ENCODE measurements around the gene SLC66A1. TPM values are rescaled to one million over a fixed set of nuclear protein-coding genes. Genes with fewer than 3 reads are reported as not detected.
"Not testable (repeated sequence)": the region's sequence is repeated elsewhere in the genome, so short reads cannot be mapped to it uniquely, and the experiment has no call there.

Gene SLC66A1
- total RNA-seq, 1 experiment from 2014 or later, result 22.5 TPM

DNA sequence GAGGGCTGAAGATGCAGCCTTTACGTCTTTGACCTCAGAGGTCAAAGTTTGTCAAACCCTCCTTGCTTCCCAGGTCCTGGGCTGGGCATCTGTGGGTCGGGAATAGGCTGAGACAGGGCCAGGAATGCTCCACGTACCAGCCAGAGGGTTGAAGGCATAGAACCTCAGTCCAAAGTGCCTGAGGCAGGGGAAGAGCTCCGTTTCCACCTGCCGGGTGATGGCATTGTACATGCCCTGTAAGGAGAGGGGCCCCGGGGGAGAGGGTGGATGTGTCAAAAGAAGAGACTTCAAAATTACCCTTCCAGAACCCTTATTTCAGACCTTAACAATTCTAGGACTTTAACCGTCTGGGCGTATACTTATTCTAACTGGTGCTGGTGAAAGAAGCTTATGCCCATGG is 27.2 kb upstream of the SLC66A1 start:
- peaks cover 3 to 7% of the 10 kb centered on the region in 2 experiments for H3K4me1 Mint-ChIP-seq

DNA sequence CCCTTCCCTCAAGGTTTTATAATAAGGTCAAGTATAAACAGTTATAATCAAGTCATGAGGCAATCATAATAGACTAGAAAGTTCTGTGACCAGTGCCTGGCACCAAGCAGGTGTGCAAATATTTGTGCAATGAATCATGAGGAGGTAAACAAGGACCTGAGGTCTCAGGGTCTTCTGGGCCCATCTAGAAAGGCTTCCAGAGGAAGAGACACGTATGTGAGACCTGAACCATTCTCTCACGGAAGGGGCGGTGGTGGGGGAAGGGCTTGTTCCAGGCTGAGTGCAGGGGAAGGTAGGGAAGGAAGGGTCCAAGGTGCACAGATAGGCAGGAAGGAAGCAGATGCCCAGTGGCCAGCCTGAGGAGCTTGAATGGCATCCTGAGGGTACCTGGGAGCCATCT is 26.8 kb upstream of the SLC66A1 start:
- not testable (repeated sequence) for H4K91ac ChIP-seq (ENCODE audit: insufficient read length, low read depth, low read length); H3K4me1 Mint-ChIP-seq; H2BK20ac ChIP-seq (ENCODE audit: low read depth, low read length, poor library complexity, severe bottlenecking); H4K8ac ChIP-seq (replicated peaks; ENCODE audit: insufficient read length, low read depth, low read length); H3K9me3 Mint-ChIP-seq; H3K23me2 ChIP-seq (ENCODE audit: insufficient read length, low read depth, low read length, poor library complexity, severe bottlenecking); H3K9ac ChIP-seq (ENCODE audit: extremely low read depth, insufficient read length, low read length); H2BK15ac ChIP-seq (ENCODE audit: low read depth, low read length); H3K4me3 Mint-ChIP-seq; H2AK5ac ChIP-seq (ENCODE audit: insufficient read length, low read length); H3K36me3 Mint-ChIP-seq (ENCODE audit: insufficient read depth in 1 of 3, low read depth in 3 of 3); H3K4me2 ChIP-seq (ENCODE audit: insufficient read depth, insufficient read length, low read length); H2BK5ac ChIP-seq (ENCODE audit: insufficient read length, low read length); H2AFZ ChIP-seq (ENCODE audit: low read length); H3K79me1 ChIP-seq (ENCODE audit: insufficient read depth, low read depth, low read length, poor library complexity, severe bottlenecking); H3T11ph ChIP-seq (ENCODE audit: low read length); H3K27me3 ChIP-seq (ENCODE audit: insufficient read depth, low read length); H3K14ac ChIP-seq (ENCODE audit: insufficient read depth, low read length); H3K56ac ChIP-seq (ENCODE audit: insufficient read length, low read depth, low read length); H3K27ac ChIP-seq (ENCODE audit: insufficient read length, low read depth, low read length); H2BK12ac ChIP-seq (ENCODE audit: insufficient read length, low read depth, low read length); DNase-seq; H3K4me1 ChIP-seq (ENCODE audit: insufficient read depth, low read length); H3K18ac ChIP-seq (ENCODE audit: insufficient read length, low read depth, low read length); H3K27ac Mint-ChIP-seq; H3K4ac ChIP-seq (ENCODE audit: low read depth, low read length); H3K79me2 ChIP-seq (ENCODE audit: insufficient read depth, low read length); H2BK120ac ChIP-seq (ENCODE audit: low read depth, low read length, poor library complexity, severe bottlenecking); H4K5ac ChIP-seq (ENCODE audit: insufficient read length, low read depth, low read length); H4K20me1 ChIP-seq (ENCODE audit: control insufficient read depth, insufficient read depth, insufficient read length); H3K9me3 ChIP-seq (ENCODE audit: control insufficient read depth, low read depth, low read length); H3K23ac ChIP-seq (ENCODE audit: insufficient read length, low read depth, low read length)
- WGBS (ENCODE audit: extremely low coverage, insufficient read length, low lambda C conversion rate), result no CpG with 5 or more reads among the region's 3 CpGs
- H3K27me3 Mint-ChIP-seq (ENCODE audit: low read depth), result peaks cover 33% of the 10 kb centered on the region

More for the DNA sequence above, 27.2 kb upstream of the SLC66A1 start:
- Mint-ChIP-seq H3K27me3 (ENCODE audit: low read depth) (peaks cover 30% of the 10 kb centered on the region), H3K36me3 (ENCODE audit: insufficient read depth in 1 of 3, low read depth in 3 of 3) (peaks cover 0 to 7% (median 4%) of the 10 kb centered on the region in 3 experiments; a peak in 2 of 7 replicates), H3K9me3 (no peaks in the 10 kb centered on the region; a peak in 1 of 5 replicates), H3K4me3 (no peak overlapping the region), H3K27ac (no peak overlapping the region)
- Histone ChIP-seq H2BK20ac (ENCODE audit: low read depth, low read length, poor library complexity, severe bottlenecking) (no peak overlapping the region), H3K23me2 (ENCODE audit: insufficient read length, low read depth, low read length, poor library complexity, severe bottlenecking) (peaks cover 5% of the 10 kb centered on the region), H3K4me2 (ENCODE audit: insufficient read depth, insufficient read length, low read length) (no peak overlapping the region), H2BK120ac (ENCODE audit: low read depth, low read length, poor library complexity, severe bottlenecking) (no peak overlapping the region), H3K27me3 (ENCODE audit: insufficient read depth, low read length) (no peaks in the 10 kb centered on the region; the same call in 1 of the 2 replicates), H2BK15ac (ENCODE audit: low read depth, low read length) (no peak overlapping the region), H3K9me3 (ENCODE audit: control insufficient read depth, low read depth, low read length) (no peaks in the 10 kb centered on the region), H3K18ac (ENCODE audit: insufficient read length, low read depth, low read length) (no peak overlapping the region), H2BK5ac (ENCODE audit: insufficient read length, low read length) (no peak overlapping the region), H3K4me1 (ENCODE audit: insufficient read depth, low read length) (no peaks in the 10 kb centered on the region), H3K23ac (ENCODE audit: insufficient read length, low read depth, low read length) (no peak overlapping the region), H2AFZ (ENCODE audit: low read length) (no peak overlapping the region), H3T11ph (ENCODE audit: low read length) (no peak overlapping the region), H4K8ac (replicated peaks; ENCODE audit: insufficient read length, low read depth, low read length) (no peak overlapping the region), H3K9ac (ENCODE audit: extremely low read depth, insufficient read length, low read length) (no peak overlapping the region), H3K56ac (ENCODE audit: insufficient read length, low read depth, low read length) (no peak overlapping the region), H2BK12ac (ENCODE audit: insufficient read length, low read depth, low read length) (no peak overlapping the region), H4K5ac (ENCODE audit: insufficient read length, low read depth, low read length) (no peak overlapping the region), H3K4ac (ENCODE audit: low read depth, low read length) (no peak overlapping the region), H3K27ac (ENCODE audit: insufficient read length, low read depth, low read length) (no peak overlapping the region), H4K91ac (ENCODE audit: insufficient read length, low read depth, low read length) (no peak overlapping the region), H3K79me1 (ENCODE audit: insufficient read depth, low read depth, low read length, poor library complexity, severe bottlenecking) (no peaks in the 10 kb centered on the region), H3K14ac (ENCODE audit: insufficient read depth, low read length) (no peak overlapping the region), H3K79me2 (ENCODE audit: insufficient read depth, low read length) (no peaks in the 10 kb centered on the region), H2AK5ac (ENCODE audit: insufficient read length, low read length) (no peak overlapping the region), H4K20me1 (ENCODE audit: control insufficient read depth, insufficient read depth, insufficient read length) (no peaks in the 10 kb centered on the region)
- TF ChIP-seq, protein P1, sequence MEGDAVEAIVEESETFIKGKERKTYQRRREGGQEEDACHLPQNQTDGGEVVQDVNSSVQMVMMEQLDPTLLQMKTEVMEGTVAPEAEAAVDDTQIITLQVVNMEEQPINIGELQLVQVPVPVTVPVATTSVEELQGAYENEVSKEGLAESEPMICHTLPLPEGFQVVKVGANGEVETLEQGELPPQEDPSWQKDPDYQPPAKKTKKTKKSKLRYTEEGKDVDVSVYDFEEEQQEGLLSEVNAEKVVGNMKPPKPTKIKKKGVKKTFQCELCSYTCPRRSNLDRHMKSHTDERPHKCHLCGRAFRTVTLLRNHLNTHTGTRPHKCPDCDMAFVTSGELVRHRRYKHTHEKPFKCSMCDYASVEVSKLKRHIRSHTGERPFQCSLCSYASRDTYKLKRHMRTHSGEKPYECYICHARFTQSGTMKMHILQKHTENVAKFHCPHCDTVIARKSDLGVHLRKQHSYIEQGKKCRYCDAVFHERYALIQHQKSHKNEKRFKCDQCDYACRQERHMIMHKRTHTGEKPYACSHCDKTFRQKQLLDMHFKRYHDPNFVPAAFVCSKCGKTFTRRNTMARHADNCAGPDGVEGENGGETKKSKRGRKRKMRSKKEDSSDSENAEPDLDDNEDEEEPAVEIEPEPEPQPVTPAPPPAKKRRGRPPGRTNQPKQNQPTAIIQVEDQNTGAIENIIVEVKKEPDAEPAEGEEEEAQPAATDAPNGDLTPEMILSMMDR (conservative IDR thresholded peaks at IDR 0.05), result no peak
- WGBS (ENCODE audit: extremely low coverage, insufficient read length, low lambda C conversion rate), result no CpG with 5 or more reads among the region's 8 CpGs
- DNase-seq, result no peak
